Keratinocyte (primary cell): ENCODE data around the gene CLDN11.

Experiments used
- CTCF ChIP-seq, 3 experiments: IDR thresholded peaks in 1 of 3; conservative IDR thresholded peaks in 1 of 3; optimal IDR thresholded peaks in 1 of 3; 2 replicates in 2 of 3; 3 replicates in 1 of 3; pipeline versions ENCODE3 to v1.5.1; 2011; ENCODE audit warnings: low read length in 3 of 3, mild to moderate bottlenecking in 3 of 3, moderate library complexity in 2 of 3, control low read depth in 1 of 3, inconsistent platforms in 1 of 3; ENCODE audit not compliant: insufficient read depth in 2 of 3; ENCODE audit errors: extremely low read depth in 1 of 3
- EZH2 ChIP-seq: IDR thresholded peaks from one replicate; pipeline ENCODE4 v1.6.1; 2012; ENCODE audit warnings: inconsistent platforms, mild to moderate bottlenecking, low read length, moderate library complexity

- TF ChIP-seq CTCF (optimal IDR thresholded peaks at IDR 0.05 in 1 of 3, IDR thresholded peaks at IDR 0.05 in 1 of 3, conservative IDR thresholded peaks at IDR 0.05 in 1 of 3; ENCODE audit: extremely low read depth in 1 of 3, insufficient read depth in 2 of 3, low read length in 3 of 3) (no peak), EZH2 (no peak)
These were observed 58.7 kb downstream of the CLDN11 start for GRCh38 chr3:170477395-170477794.
